Muscle layer of duodenum (tissue), 2 donors: ENCODE data around the gene MFAP5.

ENCODE experiments used
- H3K27ac ChIP-seq: one replicate; pipeline ENCODE4 v1.7.0; 2013; ENCODE audit warnings: mild to moderate bottlenecking, low read length
- H3K27me3 ChIP-seq: one replicate; pipeline ENCODE4 v1.7.0; 2013; ENCODE audit warnings: low read depth, mild to moderate bottlenecking, control low read depth, low read length
- H3K36me3 ChIP-seq, 2 donors: one replicate each; pipeline ENCODE4 v1.7.0; 2013; ENCODE audit warnings: low read length in 2 of 2, control low read depth in 1 of 2, mild to moderate bottlenecking in 1 of 2; ENCODE audit not compliant: insufficient read depth in 2 of 2, control insufficient read depth in 1 of 2
- H3K4me1 ChIP-seq, 2 donors: one replicate each; pipeline ENCODE4 v1.7.0; 2013; ENCODE audit warnings: low read length in 2 of 2, mild to moderate bottlenecking in 2 of 2, control low read depth in 1 of 2, moderate library complexity in 1 of 2; ENCODE audit not compliant: insufficient read depth in 2 of 2, control insufficient read depth in 1 of 2
- H3K4me3 ChIP-seq, 2 donors: one replicate each; pipeline ENCODE4 v1.7.0; 2013; ENCODE audit warnings: low read length in 2 of 2, low read depth in 1 of 2, mild to moderate bottlenecking in 1 of 2
- H3K9me3 ChIP-seq, 2 donors: one replicate each; pipeline ENCODE4 v1.7.0; 2013; ENCODE audit warnings: low read length in 2 of 2, control low read depth in 1 of 2, mild to moderate bottlenecking in 1 of 2; ENCODE audit not compliant: control insufficient read depth in 1 of 2
- donor health status: healthy.

MFAP5 gene, protein sequence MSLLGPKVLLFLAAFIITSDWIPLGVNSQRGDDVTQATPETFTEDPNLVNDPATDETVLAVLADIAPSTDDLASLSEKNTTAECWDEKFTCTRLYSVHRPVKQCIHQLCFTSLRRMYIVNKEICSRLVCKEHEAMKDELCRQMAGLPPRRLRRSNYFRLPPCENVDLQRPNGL

GRCh38 chr12:8662593-8662992, at the start of gene MFAP5:
MFAP5 (minus strand) TSS chr12:8662826; CDS start chr12:8662104, 722 bp downstream.
- H3K27me3 ChIP-seq, result no peaks in the 10 kb centered on the region
- H3K4me1 ChIP-seq, result no peaks in the 10 kb centered on the region
- H3K9me3 ChIP-seq, result no peaks in the 10 kb centered on the region
- no peaks in the 10 kb centered on the region for H3K36me3 ChIP-seq
- peak within 1 kb of the TSS; percentile 67 for H3K27ac ChIP-seq
- H3K4me3 ChIP-seq, result peak within 1 kb of the TSS in 1 of 2 donors; percentile 41

- Histone ChIP-seq H3K27me3 (no peaks in the 10 kb centered on the region), H3K4me1 (peaks cover 0 to 16% of the 10 kb centered on the region in 2 donors), H3K36me3 (no peaks in the 10 kb centered on the region), H3K27ac (peak overlapping the region; percentile 10), H3K4me3 (peak overlapping the region; percentile 43 to 51), H3K9me3 (no peaks in the 10 kb centered on the region)
These were observed 46.7 kb upstream of the MFAP5 start for GRCh38 chr12:8709124-8709830.

DNA sequence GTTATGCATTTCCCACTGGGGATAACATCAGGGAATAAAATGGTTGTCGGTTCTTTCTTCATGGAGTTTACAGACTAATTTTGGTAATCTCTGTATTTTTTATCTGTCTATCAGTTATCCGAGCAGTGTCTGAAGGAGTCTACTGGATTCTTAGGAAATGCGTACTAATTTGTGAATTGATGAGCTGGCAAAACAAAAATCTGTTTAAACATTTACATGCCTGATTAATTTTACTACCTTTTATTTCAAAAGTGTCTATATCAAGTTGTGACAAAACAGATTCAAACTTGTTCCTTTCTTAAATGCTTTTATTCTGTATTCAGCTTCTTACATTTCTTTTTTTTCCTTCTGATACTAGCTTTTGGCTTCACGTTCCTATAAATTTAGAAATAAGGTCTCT, 39.5 kb upstream of the MFAP5 start:
- no peak overlapping the region for H3K4me3 ChIP-seq
- H3K4me1 ChIP-seq, result peaks cover 7 to 26% of the 10 kb centered on the region in 2 donors

DNA sequence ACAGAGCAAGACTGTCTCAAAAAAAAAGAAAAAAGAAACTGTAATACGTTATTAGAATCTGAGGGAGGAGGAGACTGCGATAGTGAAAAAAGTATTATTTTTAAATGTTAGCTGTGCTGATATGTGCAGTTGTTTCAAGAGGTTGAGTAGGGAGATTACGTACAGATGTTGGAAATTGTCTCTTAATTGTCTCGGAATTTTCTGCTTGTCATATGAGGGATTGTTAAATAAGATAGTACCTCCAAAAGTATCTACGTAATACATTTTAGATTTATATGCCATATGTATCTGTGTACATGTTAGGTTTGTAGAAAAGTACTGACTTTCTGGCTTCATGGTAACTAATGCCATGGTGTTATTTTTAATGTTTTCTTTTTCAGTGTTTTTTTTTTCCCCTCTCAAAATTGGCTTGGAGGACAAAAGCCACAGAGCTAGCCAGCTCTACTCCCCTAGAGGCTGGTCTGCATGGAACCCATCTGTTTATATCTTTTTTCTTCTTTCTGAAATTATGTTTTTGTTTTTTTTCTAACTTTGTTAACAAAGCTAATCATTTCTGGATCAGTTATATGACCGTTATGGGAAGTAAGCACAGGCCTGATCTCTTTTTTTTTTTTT, 38.5 kb upstream of the MFAP5 start:
- Histone ChIP-seq H3K27ac (peak overlapping the region; percentile 39), H3K4me1 (peaks cover 7 to 26% of the 10 kb centered on the region in 2 donors), H3K4me3 (no peak overlapping the region), H3K27me3 (no peaks in the 10 kb centered on the region), H3K36me3 (no peaks in the 10 kb centered on the region), H3K9me3 (no peaks in the 10 kb centered on the region)

More for the DNA sequence above, 39.5 kb upstream of the MFAP5 start:
- Histone ChIP-seq H3K9me3 (no peaks in the 10 kb centered on the region), H3K36me3 (no peaks in the 10 kb centered on the region), H3K27me3 (no peaks in the 10 kb centered on the region), H3K27ac (no peak overlapping the region)

DNA sequence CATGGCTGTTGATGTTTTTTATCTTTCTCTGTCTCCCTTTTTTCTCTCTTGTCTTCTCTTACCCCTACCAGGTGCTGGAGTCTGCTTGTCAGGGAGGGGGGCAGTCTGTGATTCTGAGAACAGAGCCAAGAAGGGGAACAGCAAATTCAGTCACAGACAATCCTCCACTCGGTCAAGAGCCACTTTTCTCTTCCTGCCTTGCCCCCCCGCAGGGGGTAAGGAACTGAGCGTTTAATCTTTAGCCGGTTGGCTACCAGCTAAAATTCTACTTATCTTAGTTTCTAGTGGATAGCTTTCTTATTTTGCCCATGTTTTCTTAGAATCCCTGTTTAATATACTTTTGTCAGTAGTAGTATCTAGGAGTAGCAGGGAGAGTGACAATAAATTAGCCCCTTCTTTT, 37.1 kb upstream of the MFAP5 start:
- Histone ChIP-seq H3K27me3 (no peaks in the 10 kb centered on the region), H3K27ac (peak overlapping the region; percentile 41), H3K9me3 (no peaks in the 10 kb centered on the region), H3K36me3 (no peaks in the 10 kb centered on the region), H3K4me3 (no peak overlapping the region), H3K4me1 (peaks cover 7 to 26% of the 10 kb centered on the region in 2 donors)

DNA sequence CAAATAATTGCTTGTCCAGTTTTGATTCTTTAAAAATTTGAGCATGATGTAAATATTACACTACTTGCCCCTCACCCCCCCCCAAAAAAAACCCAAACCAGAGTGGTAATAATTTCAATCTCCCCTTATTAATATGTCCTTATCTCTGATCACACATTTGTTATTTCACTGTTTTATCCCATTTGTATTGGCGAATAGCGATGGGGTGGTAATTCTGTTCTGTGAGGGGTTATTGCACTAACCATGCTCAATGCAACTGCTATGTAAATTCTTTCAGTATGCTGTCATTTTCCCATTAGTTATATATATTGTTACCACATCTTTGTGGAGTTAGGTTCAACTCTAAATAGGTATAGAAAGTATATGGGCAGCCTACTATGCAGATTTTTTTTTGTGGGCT, 36.3 kb upstream of the MFAP5 start:
- Histone ChIP-seq H3K4me1 (peaks cover 7 to 26% of the 10 kb centered on the region in 2 donors), H3K4me3 (peak overlapping the region; percentile 75 to 87), H3K27me3 (no peaks in the 10 kb centered on the region), H3K27ac (peak overlapping the region; percentile 41), H3K36me3 (no peaks in the 10 kb centered on the region), H3K9me3 (no peaks in the 10 kb centered on the region)

- peak overlapping the region; percentile 45 for H3K27ac ChIP-seq
- no peaks in the 10 kb centered on the region for H3K27me3 ChIP-seq
- peak overlapping the region; percentile 75 to 87 for H3K4me3 ChIP-seq
- H3K36me3 ChIP-seq, result no peaks in the 10 kb centered on the region
- no peaks in the 10 kb centered on the region for H3K9me3 ChIP-seq
- H3K4me1 ChIP-seq, result peaks cover 7 to 26% of the 10 kb centered on the region in 2 donors
These were observed 35.7 kb upstream of the MFAP5 start for GRCh38 chr12:8698132-8698851.

- H3K36me3 ChIP-seq, result no peaks in the 10 kb centered on the region
- no peaks in the 10 kb centered on the region for H3K27me3 ChIP-seq
- no peaks in the 10 kb centered on the region for H3K9me3 ChIP-seq
- H3K4me3 ChIP-seq, result peak within 1 kb of the TSS; percentile 78 to 87
- peak within 1 kb of the TSS; percentile 82 for H3K27ac ChIP-seq
- peaks cover 7 to 31% of the 10 kb centered on the region in 2 donors for H3K4me1 ChIP-seq
These were observed 35.0 kb upstream of the MFAP5 start, which contains the start of gene RIMKLB for GRCh38 chr12:8697476-8698131. RIMKLB (plus strand) TSS chr12:8697991; CDS start chr12:8713867, 15,876 bp downstream.

DNA sequence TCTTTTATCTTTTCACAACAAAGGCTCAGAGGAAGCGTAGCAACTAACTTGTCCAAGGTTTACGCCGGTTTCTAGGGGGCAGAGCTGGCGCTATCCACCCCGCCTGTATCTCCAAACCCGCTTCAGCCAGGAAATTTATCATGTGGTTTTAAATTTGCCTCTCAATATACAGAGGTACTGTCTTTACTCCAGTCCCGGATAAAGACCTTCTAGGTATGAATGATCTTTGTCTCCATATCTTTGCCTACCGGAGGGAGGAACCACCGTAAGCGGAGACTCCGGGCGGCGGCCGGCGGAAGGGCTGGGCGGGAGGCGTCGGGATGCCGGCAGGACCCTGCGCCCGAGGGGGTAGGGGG, 34.5 kb upstream of the MFAP5 start:
- H3K4me3 ChIP-seq, result peak overlapping the region; percentile 78 to 87
- no peaks in the 10 kb centered on the region for H3K27me3 ChIP-seq
- peaks cover 7 to 31% of the 10 kb centered on the region in 2 donors for H3K4me1 ChIP-seq
- H3K27ac ChIP-seq, result peak overlapping the region; percentile 82
- H3K9me3 ChIP-seq, result no peaks in the 10 kb centered on the region
- H3K36me3 ChIP-seq, result no peaks in the 10 kb centered on the region

DNA sequence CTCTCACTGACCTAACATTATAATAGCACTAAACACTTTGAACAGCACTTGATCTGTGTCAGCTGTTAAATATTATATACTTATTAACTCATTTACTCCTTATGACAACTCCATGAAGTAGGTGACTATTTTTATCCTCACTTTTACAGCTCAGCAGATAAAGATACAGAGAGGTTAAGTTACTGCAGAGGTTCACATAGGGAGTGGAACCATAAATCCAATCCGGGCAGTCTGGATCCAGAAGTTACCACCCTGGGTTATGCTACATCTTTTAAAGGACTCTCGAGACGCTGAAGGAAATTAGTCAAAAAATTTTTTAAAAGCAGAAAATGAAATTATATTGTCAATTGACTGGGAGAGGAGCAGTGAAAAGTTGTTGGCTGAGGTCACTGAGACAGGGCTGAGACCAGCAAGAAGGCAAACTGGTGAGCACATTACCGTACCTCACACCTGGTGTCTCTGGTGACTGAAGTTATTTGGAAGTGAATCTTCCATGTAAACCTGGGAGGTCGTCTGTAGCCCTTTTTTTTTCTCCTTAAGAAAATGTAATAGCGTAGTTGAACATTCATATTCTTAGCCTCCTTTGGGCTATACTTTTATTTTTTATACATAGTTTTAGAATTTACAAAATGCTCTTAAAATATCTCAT, 33.9 kb upstream of the MFAP5 start:
- H3K27ac ChIP-seq, result peak overlapping the region; percentile 82
- no peaks in the 10 kb centered on the region for H3K9me3 ChIP-seq
- H3K27me3 ChIP-seq, result no peaks in the 10 kb centered on the region
- peaks cover 7 to 30% of the 10 kb centered on the region in 2 donors for H3K4me1 ChIP-seq
- H3K4me3 ChIP-seq, result peak overlapping the region; percentile 78 to 87
- H3K36me3 ChIP-seq, result no peaks in the 10 kb centered on the region
